ENCODE measurements around the gene TXNDC12. TPM values are rescaled to one million over a fixed set of nuclear protein-coding genes. Genes with fewer than 3 reads are reported as not detected.
A peak's percentile ranks its signal among the peaks of the same experiment; 100 is the strongest.

TXNDC12 gene
- total RNA-seq, 1 experiment from 2014 or later, result 102 TPM

DNA sequence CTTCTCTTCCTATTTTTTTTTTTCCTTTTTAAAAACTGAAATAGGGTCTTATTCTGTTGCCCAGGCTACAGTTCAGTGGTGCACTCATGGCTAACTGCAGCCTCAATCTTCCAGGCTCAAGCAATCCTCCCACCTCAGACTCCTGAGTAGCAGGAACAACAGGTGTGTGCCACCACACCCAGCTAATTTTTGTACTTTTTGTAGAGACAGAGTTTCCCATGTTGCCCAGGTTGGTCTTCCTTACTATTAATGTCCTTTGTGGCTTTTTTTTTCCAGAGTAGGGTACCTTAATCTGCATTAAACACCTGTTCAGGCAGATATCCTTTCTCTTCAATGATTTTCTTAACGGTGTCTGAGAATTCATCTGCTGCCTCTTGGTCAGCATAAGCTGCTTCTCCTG is 17.1 kb downstream of the TXNDC12 start:
- H3K27me3 Mint-ChIP-seq (ENCODE audit: insufficient read depth, unreplicated experiment), result no peaks in the 10 kb centered on the region
- no peaks in the 10 kb centered on the region for H3K9me3 Mint-ChIP-seq (ENCODE audit: unreplicated experiment)
- H3K36me3 Mint-ChIP-seq (ENCODE audit: insufficient read depth, unreplicated experiment), result peaks cover 46% of the 10 kb centered on the region
- TF ChIP-seq CTCF (IDR thresholded peaks at IDR 0.05; ENCODE audit: unreplicated experiment), result no peak
- POLR2A ChIA-PET, result interaction anchor here (0.6 to 1.3 kb wide), 5 partner anchors 10 to 362 kb away, joined by 3 to 5 read pairs (median 3); no protein-coding TSS in a partner anchor
- no peak overlapping the region for H3K4me3 Mint-ChIP-seq (ENCODE audit: unreplicated experiment)
- no peak overlapping the region for H3K27ac Mint-ChIP-seq (ENCODE audit: low read depth, unreplicated experiment)
- H3K4me1 Mint-ChIP-seq (ENCODE audit: insufficient read depth, unreplicated experiment), result peaks cover 6% of the 10 kb centered on the region
- intact Hi-C loops (cut with micrococcal nuclease), result no loop called here
- no TSS peak for BruUV-seq (replicated peaks)
- CTCF ChIA-PET, result interaction anchor here (0.7 to 1.3 kb wide), 2 partner anchors 8 to 11 kb away, joined by 3 read pairs; no protein-coding TSS in a partner anchor
- no peak for DNase-seq (ENCODE audit: unreplicated experiment)

GRCh38 chr1:52037402-52037814 is 17.6 kb downstream of the TXNDC12 start:
- peak; percentile 65 for DNase-seq (ENCODE audit: unreplicated experiment)
- POLR2A ChIA-PET, result interaction anchor here (0.9 to 1.3 kb wide), 2 partner anchors 10 to 18 kb away, joined by 3 to 5 read pairs; no protein-coding TSS in a partner anchor
- BruUV-seq (replicated peaks), result no TSS peak
- Mint-ChIP-seq H3K9me3 (ENCODE audit: unreplicated experiment) (no peaks in the 10 kb centered on the region), H3K27me3 (ENCODE audit: insufficient read depth, unreplicated experiment) (no peaks in the 10 kb centered on the region), H3K36me3 (ENCODE audit: insufficient read depth, unreplicated experiment) (peaks cover 46% of the 10 kb centered on the region), H3K4me3 (ENCODE audit: unreplicated experiment) (no peak overlapping the region), H3K4me1 (ENCODE audit: insufficient read depth, unreplicated experiment) (peaks cover 6% of the 10 kb centered on the region), H3K27ac (ENCODE audit: low read depth, unreplicated experiment) (no peak overlapping the region)
- CTCF ChIA-PET, result interaction anchor here (0.7 kb wide), 3 partner anchors 11 to 36 kb away, joined by 3 to 4 read pairs (median 3); no protein-coding TSS in a partner anchor
- TF ChIP-seq CTCF (IDR thresholded peaks at IDR 0.05; ENCODE audit: unreplicated experiment), result no peak
- intact Hi-C loops (cut with micrococcal nuclease), result no loop called here

- POLR2A ChIA-PET, result interaction anchor here (0.8 to 3.9 kb wide), 10 partner anchors 10 to 370 kb away, joined by 3 to 73 read pairs (median 8); partner anchors contain the start of genes BTF3L4, ORC1, PRPF38A and TXNDC12
- Mint-ChIP-seq H3K9me3 (ENCODE audit: unreplicated experiment) (no peaks in the 10 kb centered on the region), H3K27ac (ENCODE audit: low read depth, unreplicated experiment) (peak overlapping the region; percentile 91), H3K4me1 (ENCODE audit: insufficient read depth, unreplicated experiment) (peaks cover 23% of the 10 kb centered on the region), H3K36me3 (ENCODE audit: insufficient read depth, unreplicated experiment) (peaks cover 22% of the 10 kb centered on the region), H3K27me3 (ENCODE audit: insufficient read depth, unreplicated experiment) (no peaks in the 10 kb centered on the region), H3K4me3 (ENCODE audit: unreplicated experiment) (peak overlapping the region; percentile 89)
- intact Hi-C loops (cut with micrococcal nuclease), result no loop called here
- no peak for TF ChIP-seq CTCF (IDR thresholded peaks at IDR 0.05; ENCODE audit: unreplicated experiment)
- no peak for DNase-seq (ENCODE audit: unreplicated experiment)
- CTCF ChIA-PET, result interaction anchor here (1.8 kb wide), 1 partner anchor 15 kb away, joined by 5 read pairs; no protein-coding TSS in a partner anchor
- no TSS peak for BruUV-seq (replicated peaks)
Measured at GRCh38 chr1:52034050-52034384, 21.0 kb downstream of the TXNDC12 start.

DNA sequence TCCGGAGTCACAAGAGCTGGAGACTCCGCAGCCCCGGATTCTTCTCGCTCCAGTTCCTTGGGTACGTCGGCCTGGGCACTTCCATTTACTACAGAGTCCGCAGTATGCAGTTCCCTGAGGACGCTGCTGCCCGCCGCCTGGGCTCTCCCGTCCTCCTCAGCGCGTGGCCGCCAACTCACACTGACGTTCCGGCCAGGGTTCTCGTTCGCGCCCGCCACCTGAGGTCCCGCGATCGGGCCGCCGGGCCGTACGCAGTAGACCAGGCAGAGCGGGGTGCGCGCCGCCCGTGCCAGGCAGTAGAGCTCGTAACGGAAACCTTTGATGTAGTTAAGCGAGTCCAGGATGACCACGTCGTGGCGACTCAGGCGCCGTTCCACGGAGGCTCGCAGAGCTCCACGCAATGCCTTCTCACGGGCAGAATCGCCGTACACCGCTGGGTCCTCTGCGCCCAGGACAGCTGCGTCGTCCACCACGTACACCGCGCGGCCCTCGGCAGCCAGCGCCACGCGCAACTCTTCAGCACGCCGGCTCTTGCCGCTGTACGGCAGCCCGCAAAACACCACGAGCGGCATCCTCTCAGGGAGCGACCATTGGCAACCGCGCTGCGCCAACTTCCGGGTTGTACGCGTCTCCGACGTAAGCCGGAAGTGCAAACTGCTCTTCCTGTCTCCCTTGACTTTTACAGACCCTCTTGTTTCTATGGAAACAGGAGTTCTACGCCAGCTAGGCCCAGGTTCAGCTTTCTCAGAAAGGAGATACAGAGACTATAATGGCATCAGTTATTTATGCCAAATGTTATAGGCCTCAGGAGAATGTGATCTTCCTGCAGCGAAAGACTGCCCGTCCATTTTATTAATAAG is 21.6 kb downstream of the TXNDC12 start, which contains the start of gene KTI12:
Gene KTI12, minus strand, starts transcription at position 621 of the 860 bp plus-strand sequence. Its CDS starts 49 bp downstream, at position 572.
- peak; percentile 79 for DNase-seq (ENCODE audit: unreplicated experiment)
- POLR2A ChIA-PET, result interaction anchor here (0.6 to 3.9 kb wide), 16 partner anchors 11 to 371 kb away, joined by 3 to 73 read pairs (median 5); partner anchors contain the start of genes BTF3L4, ORC1, PRPF38A and TXNDC12
- H3K27ac Mint-ChIP-seq (ENCODE audit: low read depth, unreplicated experiment), result peak within 1 kb of the TSS; percentile 91
- intact Hi-C loops (cut with micrococcal nuclease), result no loop called here
- BruUV-seq (replicated peaks), result TSS peak; percentile 67
- peaks cover 23% of the 10 kb centered on the region for H3K4me1 Mint-ChIP-seq (ENCODE audit: insufficient read depth, unreplicated experiment)
- peaks cover 18% of the 10 kb centered on the region for H3K36me3 Mint-ChIP-seq (ENCODE audit: insufficient read depth, unreplicated experiment)
- TF ChIP-seq CTCF (IDR thresholded peaks at IDR 0.05; ENCODE audit: unreplicated experiment), result no peak
- H3K4me3 Mint-ChIP-seq (ENCODE audit: unreplicated experiment), result peak within 1 kb of the TSS; percentile 89
- no peaks in the 10 kb centered on the region for H3K27me3 Mint-ChIP-seq (ENCODE audit: insufficient read depth, unreplicated experiment)
- CTCF ChIA-PET, result interaction anchor here (0.5 to 1.8 kb wide), 4 partner anchors 15 to 1022 kb away, joined by 3 to 5 read pairs (median 4); no protein-coding TSS in a partner anchor
- H3K9me3 Mint-ChIP-seq (ENCODE audit: unreplicated experiment), result no peaks in the 10 kb centered on the region

Measured in MCF 10A (cell line).